HG02943 (cell line): Measurements from ENCODE around the gene GLIS1.
"Not testable (repeated sequence)": the region's sequence is repeated elsewhere in the genome, so short reads cannot be mapped to it uniquely, and the experiment has no call there.

Experiments
- ATAC-seq: cut with Tn5 transposase; IDR thresholded peaks from one replicate; pipeline ENCODE4 v1.9.1; 2021; ENCODE audit warnings: mild to moderate bottlenecking, low read depth, moderate library complexity; ENCODE audit not compliant: unreplicated experiment

GLIS1 gene

GRCh38 chr1:53557369-53557768 lies 181.6 kb downstream of the GLIS1 start:
- ATAC-seq, result no peak

GRCh38 chr1:53556657-53557227 lies 182.2 kb downstream of the GLIS1 start:
- no peak for ATAC-seq

GRCh38 chr1:53555620-53556326 lies 183.2 kb downstream of the GLIS1 start:
- not testable (repeated sequence) for ATAC-seq

- no peak for ATAC-seq
Measured at GRCh38 chr1:53554592-53555305, 184.2 kb downstream of the GLIS1 start.

GRCh38 chr1:53553734-53554509 lies 185.0 kb downstream of the GLIS1 start:
- no peak for ATAC-seq

- no peak for ATAC-seq
Measured at GRCh38 chr1:53552981-53553733, 185.8 kb downstream of the GLIS1 start.

GRCh38 chr1:53552146-53552861 lies 186.7 kb downstream of the GLIS1 start:
- no peak for ATAC-seq

GRCh38 chr1:53551428-53551995 lies 187.5 kb downstream of the GLIS1 start:
- ATAC-seq, result no peak

- no peak for ATAC-seq
Measured at GRCh38 chr1:53550201-53550741, 188.7 kb downstream of the GLIS1 start.

GRCh38 chr1:53549781-53550180 lies 189.2 kb downstream of the GLIS1 start:
- ATAC-seq, result no peak

GRCh38 chr1:53549287-53549686 lies 189.7 kb downstream of the GLIS1 start:
- ATAC-seq, result no peak

GRCh38 chr1:53548031-53548491 lies 190.9 kb downstream of the GLIS1 start:
- no peak for ATAC-seq

- no peak for ATAC-seq
Measured at GRCh38 chr1:53547231-53547790, 191.7 kb downstream of the GLIS1 start.

GRCh38 chr1:53546409-53547155 lies 192.4 kb downstream of the GLIS1 start:
- no peak for ATAC-seq

- ATAC-seq, result no peak
Measured at GRCh38 chr1:53545663-53546408, 193.1 kb downstream of the GLIS1 start.

- no peak for ATAC-seq
Measured at GRCh38 chr1:53544728-53545515, 194.0 kb downstream of the GLIS1 start.
